GM18511 (cell line): ENCODE results near the gene PPFIBP2.

Source experiments
- ATAC-seq: cut with Tn5 transposase; IDR thresholded peaks from one replicate; pipeline ENCODE4 v1.9.1; 2021; ENCODE audit warnings: mild to moderate bottlenecking, moderate library complexity; ENCODE audit not compliant: unreplicated experiment

The PPFIBP2 gene

DNA sequence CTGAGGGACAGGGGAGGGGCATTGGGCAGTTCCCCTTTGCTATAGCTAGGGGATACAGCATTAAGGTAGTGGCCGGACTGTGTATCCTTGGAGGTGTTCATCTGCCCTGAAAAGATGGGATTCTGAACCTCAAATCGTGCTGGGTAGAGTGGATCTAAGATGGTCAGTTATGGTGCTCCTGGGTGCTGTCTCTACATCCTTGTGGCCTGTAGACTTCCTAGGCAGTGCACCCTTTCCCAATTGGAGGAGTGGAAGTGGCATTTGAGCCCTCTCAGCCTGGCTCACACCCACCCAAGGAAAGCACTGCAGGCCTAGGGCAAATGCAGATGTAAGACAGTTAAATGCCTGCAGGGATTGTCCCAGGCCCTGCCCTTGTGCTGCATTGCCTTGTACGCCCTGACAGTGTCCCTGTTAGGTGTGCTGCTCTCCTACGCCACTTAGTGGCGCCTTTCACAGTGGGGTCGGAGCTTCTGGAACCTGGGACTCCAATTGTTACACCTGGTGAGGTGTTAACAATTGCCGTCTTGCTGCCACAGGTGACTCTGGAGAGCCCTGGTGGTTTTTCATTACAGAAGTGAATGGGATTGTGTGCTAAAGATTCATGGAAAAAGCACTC is 35.0 kb downstream of the PPFIBP2 start:
- peak; percentile 88 for ATAC-seq

DNA sequence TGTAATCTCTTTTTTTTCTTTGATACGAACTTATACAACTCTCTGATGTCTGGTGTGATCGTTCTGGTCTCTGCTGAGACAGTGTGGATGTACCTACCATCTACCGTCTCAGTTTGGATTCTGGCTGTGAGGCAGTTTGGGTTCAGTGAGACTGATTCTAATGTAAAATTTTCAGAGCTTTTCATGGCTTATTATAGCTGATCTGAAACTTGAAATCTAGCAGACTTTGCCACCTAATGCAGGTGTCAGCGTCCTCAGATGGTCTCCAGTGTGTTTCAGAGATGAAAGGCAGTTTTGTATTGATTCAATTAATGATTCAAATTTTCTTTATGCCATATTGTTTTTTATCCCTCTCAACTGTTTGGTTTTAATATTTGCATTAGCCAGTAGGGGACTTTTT is 35.9 kb downstream of the PPFIBP2 start:
- no peak for ATAC-seq

DNA sequence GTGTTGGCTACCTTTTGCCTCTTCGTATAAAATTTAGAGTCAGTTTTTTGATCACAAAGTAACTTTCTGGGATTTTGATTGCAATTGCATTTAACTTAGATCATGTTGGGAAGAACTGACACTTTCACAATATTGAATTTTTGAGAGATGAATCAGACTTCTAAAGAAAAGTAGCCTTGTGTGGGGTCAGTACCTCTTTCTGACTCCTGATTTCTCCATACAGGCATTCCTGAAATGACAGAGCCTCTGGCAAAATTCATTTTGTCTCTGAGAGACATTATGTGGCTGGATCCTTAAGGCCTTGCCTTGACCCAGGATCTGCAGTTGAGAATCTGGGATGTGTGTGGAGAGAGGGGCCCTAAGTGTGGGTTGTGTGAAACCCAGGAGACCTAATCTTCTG is 37.8 kb downstream of the PPFIBP2 start:
- no peak for ATAC-seq

DNA sequence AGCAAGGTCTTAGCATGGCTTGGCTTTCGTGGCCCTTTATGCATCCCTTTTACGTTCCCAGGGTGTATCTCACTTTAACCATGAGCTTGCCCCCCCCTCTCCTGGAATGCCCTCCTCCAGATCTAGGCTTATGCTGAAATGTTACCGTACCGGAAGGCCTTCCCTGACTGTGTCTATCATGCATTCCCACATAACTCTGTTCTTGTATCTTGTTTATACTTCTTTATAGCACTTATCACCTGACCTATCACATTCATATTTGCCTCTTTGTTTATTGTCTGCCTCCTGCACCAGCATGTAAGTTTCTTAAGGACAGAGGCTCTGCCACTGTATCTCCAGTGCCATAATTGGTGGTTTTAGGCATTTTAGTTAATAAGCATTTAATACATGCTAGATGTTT is 38.9 kb downstream of the PPFIBP2 start:
- no peak for ATAC-seq

DNA sequence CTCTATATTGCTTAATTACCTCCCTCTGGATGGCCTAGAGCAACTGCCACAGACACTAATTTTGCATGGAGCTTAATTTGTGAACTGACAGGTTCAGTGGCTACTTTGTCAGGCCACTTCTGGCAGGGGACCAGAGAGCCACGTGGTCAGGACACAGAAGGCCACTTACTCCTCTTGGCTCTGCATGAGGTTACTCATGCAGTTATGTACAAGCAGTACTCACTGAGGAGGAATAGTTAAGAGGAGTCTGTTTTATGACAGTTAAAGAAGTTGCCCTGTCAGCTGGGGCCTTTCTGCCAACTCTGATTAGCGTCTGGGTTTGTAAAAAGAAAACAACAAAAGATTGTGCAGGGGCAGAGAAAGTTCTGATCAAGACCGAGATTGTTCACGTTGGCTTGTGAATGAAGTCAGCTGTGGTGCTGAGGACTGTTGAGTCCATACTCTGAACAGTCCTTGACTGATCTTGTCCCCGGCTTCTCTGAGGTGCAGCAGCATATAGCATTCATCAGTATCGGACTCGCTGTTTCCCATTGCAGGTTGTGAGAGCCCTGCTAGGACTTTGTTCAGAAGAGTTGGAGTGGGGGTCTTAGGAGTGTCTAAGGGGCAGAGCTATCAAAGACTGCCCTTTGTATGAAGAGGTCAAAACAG is 41.4 kb downstream of the PPFIBP2 start:
- no peak for ATAC-seq

DNA sequence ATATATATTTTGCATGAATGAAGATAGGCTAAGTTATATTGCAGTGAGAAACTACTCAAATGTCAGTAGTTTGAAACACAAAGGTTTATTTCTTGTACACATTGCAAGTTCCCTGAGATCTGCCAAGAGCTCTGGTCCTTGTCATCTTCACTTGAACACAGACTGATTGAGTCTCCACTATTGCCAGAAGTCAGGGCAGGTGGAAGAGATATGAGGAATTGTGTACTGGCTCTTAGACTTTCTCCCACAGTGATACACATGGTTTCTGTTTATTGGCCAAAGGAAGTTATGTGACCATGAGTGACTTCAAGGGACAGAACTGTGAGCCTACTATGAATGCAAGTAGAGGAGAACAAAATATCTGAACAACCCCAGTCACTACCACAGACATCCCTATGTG is 44.2 kb downstream of the PPFIBP2 start:
- ATAC-seq, result no peak

DNA sequence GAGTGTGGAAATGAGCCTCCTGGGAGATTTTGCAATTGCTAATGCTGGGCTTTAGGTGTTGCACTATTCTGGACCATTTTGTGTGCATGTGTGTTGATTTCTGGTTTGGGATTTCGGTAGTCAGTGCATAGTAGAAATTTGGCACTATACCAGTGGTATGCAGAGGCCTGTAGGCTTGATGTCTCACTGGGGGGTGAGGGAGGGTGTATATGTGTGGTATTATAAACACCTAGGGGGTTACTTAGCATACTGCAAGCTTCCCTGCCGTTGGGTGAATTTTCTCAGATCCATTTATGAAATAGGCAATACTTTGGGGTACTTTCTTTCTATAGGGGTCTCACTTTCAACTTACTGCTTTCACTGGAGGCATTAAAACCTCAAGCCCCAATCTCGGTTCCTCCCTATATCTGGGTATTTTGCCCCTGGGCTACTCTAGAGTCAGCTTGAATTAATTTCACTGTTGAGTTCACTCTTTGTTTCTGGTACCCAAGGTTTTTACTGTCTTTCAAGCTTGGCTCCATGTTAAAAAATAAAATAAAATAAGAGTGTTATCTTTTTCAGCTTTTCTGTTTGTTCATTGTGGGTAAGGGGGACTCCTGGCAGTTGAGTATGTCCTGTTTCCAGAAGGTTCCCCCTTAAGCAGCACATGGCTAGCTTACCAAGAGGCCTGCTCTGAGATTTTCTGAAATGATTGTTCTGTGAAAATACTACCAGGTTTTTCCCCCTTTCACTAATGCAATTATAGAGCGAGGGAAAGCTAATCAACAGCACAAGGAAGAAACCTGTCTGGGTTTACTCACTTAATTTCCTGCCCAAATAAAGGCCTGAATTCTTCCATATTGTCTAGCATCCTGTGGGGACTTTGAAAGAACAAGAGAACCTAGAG is 45.8 kb downstream of the PPFIBP2 start:
- ATAC-seq, result peak; percentile 84

DNA sequence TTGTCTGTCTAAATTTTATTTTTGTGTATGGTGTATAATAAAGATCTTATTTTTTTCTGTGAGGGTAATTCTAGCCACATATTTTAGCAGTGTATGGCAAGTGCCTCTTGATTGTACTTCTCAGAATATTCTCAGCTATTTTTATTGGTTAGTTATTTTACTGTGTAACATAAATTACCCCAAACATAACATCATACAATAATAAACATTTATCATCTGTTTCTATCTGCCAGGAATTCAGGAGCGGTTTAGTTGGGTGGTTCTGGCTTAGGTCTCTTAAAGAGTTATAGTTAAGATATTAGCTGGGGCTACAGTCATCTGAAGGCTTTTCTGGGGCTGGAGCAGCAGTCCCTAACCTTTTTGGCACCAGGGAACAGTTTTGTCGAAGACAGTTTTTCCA is 47.8 kb downstream of the PPFIBP2 start:
- ATAC-seq, result no peak

DNA sequence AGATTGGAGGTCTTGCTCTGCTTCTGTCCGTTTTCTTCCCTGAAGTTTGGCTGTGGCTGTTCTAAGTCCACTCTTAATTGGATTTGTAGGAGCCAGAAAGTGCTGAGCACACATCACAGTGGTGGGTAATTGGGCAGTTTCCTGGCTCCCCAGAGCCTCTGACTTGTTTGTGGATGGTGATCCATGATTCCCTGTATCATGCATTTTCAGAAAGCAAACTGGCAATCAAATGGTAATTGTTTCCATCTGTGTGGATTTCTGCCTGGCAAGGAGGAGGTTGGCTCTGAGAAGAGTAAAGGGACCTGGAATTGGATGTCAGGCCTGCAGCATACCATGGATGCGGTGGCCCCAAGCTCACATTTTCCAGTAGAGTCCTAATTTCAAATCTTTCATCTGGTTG is 49.5 kb downstream of the PPFIBP2 start:
- ATAC-seq, result no peak

DNA sequence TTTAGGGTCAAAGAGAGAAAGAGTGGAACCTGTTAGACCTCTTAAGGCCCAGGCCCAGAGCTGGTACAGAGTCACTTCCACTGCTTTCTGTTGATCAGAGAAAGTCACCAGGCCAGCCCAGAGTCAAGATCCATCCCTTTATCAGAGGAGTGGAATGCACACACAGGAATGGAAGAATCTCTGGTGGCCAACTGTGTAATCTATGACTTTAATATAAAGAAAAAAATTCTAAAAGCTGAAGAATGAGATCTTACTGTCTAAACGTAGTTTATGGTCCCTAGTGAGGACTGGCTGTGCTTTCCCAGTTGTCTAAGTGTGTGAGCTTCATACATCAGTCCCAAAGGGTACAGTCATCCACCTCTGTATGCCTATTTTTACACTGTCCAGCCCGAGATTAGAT is 51.0 kb downstream of the PPFIBP2 start:
- no peak for ATAC-seq

DNA sequence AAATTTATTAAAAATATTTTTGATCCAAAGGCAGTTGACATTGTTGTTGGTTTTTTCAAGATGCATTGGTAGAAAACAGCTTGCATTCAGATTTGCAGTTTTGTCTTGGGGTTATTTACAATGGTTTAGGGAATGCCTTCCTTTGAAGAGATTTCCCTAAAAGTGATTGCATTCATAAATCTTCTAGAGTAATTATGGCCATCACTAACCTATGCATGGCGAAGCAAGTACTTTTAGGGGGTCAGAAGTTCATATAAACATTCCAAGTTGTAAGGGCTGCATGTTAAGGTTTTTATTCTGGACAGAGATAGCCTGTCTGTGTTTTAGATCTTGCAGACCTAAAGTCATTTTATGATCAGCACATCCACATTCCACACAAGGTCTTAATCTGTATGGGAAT is 53.5 kb downstream of the PPFIBP2 start:
- no peak for ATAC-seq

DNA sequence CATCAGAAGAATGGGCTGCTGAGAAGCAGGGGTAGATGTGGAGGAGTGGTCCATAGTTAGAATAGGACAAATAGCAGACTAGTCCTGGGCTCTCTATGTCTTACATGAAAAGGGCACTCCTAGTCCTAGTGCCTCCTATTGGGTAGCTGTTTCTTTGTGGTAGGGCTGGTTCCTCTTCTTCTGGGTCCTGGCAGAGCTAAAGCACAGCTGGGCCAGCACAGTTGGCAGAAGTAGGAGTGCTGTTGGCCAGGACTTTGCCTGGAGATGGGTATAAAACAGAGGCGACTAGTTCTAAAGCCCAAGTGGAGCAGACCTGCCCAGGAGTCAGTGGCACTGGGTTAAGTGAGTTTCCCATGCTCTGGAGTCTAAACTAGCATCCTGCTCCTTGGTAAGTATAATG is 55.2 kb downstream of the PPFIBP2 start:
- no peak for ATAC-seq

DNA sequence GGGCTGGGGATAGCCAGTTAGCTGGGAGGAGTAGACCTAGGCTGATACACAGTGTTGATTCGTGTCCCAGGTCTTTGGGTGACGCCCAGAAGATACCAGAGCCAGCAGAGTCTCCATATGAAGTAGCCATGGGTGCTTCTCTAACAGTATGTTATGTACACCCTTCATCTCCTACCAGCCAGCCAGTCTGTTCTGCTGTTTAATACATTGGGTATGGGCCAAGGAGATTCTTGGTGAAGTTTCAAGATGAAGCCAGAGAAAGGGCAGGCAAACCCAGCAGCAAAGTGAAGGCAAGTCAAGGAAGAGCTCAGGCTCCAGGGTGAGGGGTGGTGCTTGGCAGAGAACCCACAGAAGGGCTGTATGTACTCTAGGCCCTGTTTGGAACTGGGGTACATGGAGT is 56.4 kb downstream of the PPFIBP2 start:
- ATAC-seq, result no peak

DNA sequence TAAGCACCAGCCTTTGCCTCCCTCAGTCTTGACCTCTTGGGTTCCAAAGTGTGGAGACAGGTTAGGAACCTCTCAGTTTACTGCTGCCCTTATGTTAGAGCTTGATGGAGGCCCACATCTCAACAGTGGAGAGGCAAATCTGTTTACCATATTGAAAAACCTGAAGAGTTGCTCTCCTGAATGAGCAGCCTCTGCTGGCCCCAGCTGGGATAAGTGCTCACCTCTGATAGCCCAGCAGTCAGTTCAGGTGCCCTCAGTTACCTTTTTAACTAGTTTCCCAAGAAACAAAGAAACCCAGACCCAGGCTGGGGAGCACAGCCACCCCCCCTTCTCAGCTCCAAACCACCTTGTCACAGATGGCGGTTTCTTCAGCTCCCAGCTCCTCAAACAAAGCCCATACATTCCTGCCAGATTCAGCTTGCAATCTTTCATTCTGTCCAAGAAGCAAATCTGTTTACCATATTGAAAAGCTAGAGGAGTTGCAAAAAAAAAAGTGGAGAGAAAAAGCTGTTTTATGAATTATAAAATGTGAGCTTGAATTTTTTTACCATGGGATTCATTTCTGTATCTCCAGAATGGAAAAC is 57.2 kb downstream of the PPFIBP2 start:
- no peak for ATAC-seq

DNA sequence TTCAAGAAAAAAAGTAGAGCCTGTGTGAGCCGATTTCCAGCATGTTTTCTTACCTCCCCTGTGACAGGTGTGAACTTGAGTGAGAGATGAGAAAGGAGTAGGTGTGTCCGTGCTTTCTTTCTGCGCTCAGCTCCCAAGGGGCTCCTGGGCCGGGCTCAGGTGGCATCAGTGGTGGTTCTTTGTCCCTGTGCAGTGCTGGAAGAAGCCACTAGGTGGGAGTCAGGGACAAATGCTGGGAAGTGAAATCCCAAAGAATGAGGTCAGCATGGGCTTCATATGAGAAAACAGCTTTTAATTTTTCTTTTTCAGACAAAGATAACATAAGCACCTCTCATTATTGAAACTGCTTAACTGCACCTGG is 57.8 kb downstream of the PPFIBP2 start:
- ATAC-seq, result no peak

DNA sequence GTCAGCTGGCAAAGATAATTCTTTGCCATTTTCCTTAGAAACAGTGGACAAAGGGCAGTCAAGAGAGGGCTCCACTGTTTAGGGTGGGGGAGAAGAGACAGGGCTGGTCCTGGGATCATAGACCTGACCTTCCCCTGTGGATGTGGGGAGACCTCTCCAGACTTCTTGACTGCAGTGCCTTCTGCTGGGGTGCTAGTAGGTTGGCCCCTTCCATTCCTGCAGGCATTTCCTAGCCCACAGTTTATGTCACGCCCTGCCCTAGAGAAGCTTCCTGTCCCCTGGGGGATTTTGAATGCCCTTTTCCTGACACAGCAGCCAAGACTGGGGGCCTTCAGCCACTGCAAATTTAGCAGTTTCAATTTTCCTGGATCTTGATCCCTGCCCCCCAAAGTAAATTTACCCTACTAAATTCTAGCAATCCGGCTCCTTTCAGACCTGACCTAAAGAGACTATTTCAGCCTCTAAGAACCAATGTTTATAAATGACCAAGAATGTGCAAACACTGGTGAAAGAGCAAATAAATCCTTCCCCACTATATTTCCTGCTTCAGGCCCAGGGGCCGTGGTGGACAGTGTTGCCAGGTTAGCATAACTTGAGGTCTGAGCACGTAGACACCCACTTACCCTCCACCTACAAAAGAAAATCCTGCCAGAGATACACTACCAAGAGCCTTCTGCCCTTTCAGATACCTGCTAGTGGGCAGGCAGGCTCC is 58.4 kb downstream of the PPFIBP2 start:
- ATAC-seq, result no peak

DNA sequence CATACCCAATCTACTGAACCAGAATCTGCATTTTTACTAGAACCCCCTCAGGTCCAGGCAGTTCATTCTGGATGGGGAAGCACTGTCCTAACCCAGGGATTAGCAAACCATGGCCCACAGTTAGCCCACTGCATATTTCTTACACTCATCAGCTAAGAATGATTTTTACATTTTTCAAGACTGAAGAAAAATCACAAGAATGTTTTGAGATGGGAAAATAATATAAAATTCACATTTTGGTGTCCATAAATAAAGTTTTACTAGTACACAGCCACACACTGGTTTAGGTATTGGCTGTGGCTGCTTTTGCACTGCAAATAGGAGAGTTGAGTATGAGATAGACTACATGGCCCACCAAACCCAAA is 59.4 kb downstream of the PPFIBP2 start:
- ATAC-seq, result no peak

DNA sequence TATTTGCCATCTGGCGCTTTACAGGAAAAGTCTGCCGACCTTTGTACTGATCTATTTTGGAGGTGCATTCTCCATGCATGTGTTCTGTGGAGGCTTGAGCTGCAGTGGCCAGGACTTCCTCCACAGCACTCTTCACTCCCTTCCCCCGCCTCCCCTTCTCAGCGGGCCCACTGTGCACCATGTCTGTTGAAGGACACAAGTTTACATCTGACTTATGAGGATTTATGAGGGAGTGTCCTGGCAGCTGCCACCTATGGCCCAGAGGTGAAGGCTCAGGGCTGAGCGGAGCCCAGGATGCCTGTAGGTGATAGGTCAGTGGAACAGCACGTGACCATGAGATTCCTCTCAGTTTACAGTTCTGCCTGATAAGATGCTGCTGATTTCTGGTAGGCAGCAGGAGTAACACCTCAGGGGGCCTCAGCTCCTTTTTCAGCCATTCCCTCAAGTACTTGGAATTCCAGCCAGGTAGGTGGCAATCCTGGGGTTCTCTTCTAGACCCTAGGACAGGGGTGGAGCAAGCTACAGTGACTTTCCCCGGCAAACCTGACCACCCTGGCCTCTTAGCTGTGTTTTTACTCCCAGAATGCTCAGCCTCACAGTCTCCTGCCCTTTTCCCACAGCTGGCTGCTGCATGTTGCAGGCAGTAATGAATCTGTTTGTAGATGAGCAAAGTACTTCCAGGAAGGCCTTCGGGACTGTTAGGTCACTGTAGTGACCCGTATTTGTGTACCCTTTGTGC is 59.9 kb downstream of the PPFIBP2 start:
- ATAC-seq, result no peak

DNA sequence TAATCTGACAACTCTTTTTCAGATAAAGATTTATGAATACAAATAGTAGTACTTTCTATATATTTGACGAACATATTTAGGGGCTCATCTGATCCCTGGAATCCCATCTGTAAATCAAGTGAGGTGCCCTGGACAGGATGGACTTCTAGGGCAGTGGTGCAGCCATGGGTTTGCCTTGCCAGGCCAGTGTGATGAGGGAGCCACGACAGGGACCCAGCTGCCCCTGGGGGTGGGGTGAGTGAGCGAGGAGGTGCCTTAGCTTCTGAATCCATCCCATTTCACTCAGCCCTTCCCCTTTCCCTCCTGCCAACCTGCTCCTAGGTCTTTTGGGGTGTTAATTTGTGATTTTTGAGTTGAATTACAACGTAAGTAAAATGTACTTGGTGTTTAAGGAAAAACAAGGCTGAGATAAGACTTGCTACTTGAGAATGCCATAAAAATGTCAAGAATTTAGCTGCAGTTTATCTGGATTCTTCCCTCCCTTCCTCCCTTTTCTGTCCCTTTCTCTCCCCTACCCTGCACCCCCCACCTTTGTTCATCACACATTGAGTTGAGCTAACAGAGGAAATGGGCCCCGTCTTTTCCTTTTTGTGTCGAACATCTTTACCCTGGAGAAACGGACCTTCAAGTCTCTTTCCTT is 60.8 kb downstream of the PPFIBP2 start:
- no peak for ATAC-seq
